ENCODE data around the gene RPLP2.

RPLP2 gene

GRCh38 chr11:829176-829846 lies 19.5 kb downstream of the RPLP2 start:
- Histone ChIP-seq H3K27me3 (ENCODE audit: insufficient read depth, poor library complexity, severe bottlenecking) (peaks cover 9% of the 10 kb centered on the region), H3K4me3 (replicated peaks; ENCODE audit: insufficient read depth, low read length) (no peak overlapping the region), H3K27ac (replicated peaks) (peak overlapping the region; percentile 16; the same call in 1 of the 2 replicates)
- DNase-seq (ENCODE audit: low read depth in 1 of 2, low spot score in 1 of 2): no peak
- no peak for TF ChIP-seq GABPA (IDR thresholded peaks at IDR 0.05; ENCODE audit: low read depth)
- TF ChIP-seq CTCF (IDR thresholded peaks at IDR 0.05; ENCODE audit: insufficient read depth, low read length): no peak
- no peak for TF ChIP-seq REST (IDR thresholded peaks at IDR 0.05; ENCODE audit: insufficient replicate concordance, low read depth)
- no peak for TF ChIP-seq POLR2AphosphoS5 (IDR thresholded peaks at IDR 0.05; ENCODE audit: low read depth)
- no peak for TF ChIP-seq SPI1 (IDR thresholded peaks at IDR 0.05; ENCODE audit: borderline replicate concordance, low read depth)

- H3K27me3 ChIP-seq (ENCODE audit: insufficient read depth, poor library complexity, severe bottlenecking): peaks cover 9% of the 10 kb centered on the region
- no peak overlapping the region for H3K4me3 ChIP-seq (replicated peaks; ENCODE audit: insufficient read depth, low read length)
- DNase-seq (ENCODE audit: low read depth in 1 of 2, low spot score in 1 of 2): no peak
- H3K27ac ChIP-seq (replicated peaks): no peak overlapping the region
- TF ChIP-seq SPI1 (IDR thresholded peaks at IDR 0.05; ENCODE audit: borderline replicate concordance, low read depth) (no peak), REST (IDR thresholded peaks at IDR 0.05; ENCODE audit: insufficient replicate concordance, low read depth) (no peak), POLR2AphosphoS5 (IDR thresholded peaks at IDR 0.05; ENCODE audit: low read depth) (no peak)
Measured at GRCh38 chr11:829847-830294, 20.1 kb downstream of the RPLP2 start.

GRCh38 chr11:830295-831117 lies 20.7 kb downstream of the RPLP2 start:
- no peak overlapping the region for H3K4me3 ChIP-seq (replicated peaks; ENCODE audit: insufficient read depth, low read length)
- H3K27me3 ChIP-seq (ENCODE audit: insufficient read depth, poor library complexity, severe bottlenecking): peaks cover 9% of the 10 kb centered on the region
- no peak for DNase-seq (ENCODE audit: low read depth in 1 of 2, low spot score in 1 of 2)

GRCh38 chr11:831118-831864 lies 21.5 kb downstream of the RPLP2 start:
- Histone ChIP-seq H3K27me3 (ENCODE audit: insufficient read depth, poor library complexity, severe bottlenecking) (peaks cover 9% of the 10 kb centered on the region), H3K4me3 (replicated peaks; ENCODE audit: insufficient read depth, low read length) (no peak overlapping the region), H3K27ac (replicated peaks) (no peak overlapping the region)
- no peak for DNase-seq (ENCODE audit: low read depth in 1 of 2, low spot score in 1 of 2)
- no peak for TF ChIP-seq CTCF (IDR thresholded peaks at IDR 0.05; ENCODE audit: insufficient read depth, low read length)

More at GRCh38 chr11:830295-831117, 20.7 kb downstream of the RPLP2 start:
- no peak overlapping the region for H3K27ac ChIP-seq (replicated peaks)
- no peak for TF ChIP-seq POLR2AphosphoS5 (IDR thresholded peaks at IDR 0.05; ENCODE audit: low read depth)
- TF ChIP-seq SPI1 (IDR thresholded peaks at IDR 0.05; ENCODE audit: borderline replicate concordance, low read depth): no peak
- no peak for TF ChIP-seq GABPA (IDR thresholded peaks at IDR 0.05; ENCODE audit: low read depth)

All from HL-60 (cell line).